ENCODE data around the gene SCNN1A.

- TF ChIP-seq POLR2AphosphoS5 (IDR thresholded peaks at IDR 0.05; ENCODE audit: low read depth, low read length) (no peak), SIN3A (IDR thresholded peaks at IDR 0.05; ENCODE audit: borderline replicate concordance, insufficient read depth, low read length) (no peak), REST (IDR thresholded peaks at IDR 0.05; ENCODE audit: insufficient read depth in 1 of 2, low read depth in 2 of 2, low read length in 2 of 2) (no peak), TAF1 (IDR thresholded peaks at IDR 0.05; ENCODE audit: borderline replicate concordance, insufficient read depth, low read length) (no peak), FOXP2 (optimal IDR thresholded peaks at IDR 0.05; ENCODE audit: borderline replicate concordance, extremely low read depth, extremely low read length, insufficient read depth) (no peak)
Observed at GRCh38 chr12:6375269-6376078, at the start of gene SCNN1A.

Measured in PFSK-1 (cell line).